HG03432 (cell line): ENCODE results near the gene RCCD1.

Source experiments
- ATAC-seq: cut with Tn5 transposase; IDR thresholded peaks from one replicate; pipeline ENCODE4 v1.9.1; 2021; ENCODE audit warnings: mild to moderate bottlenecking, moderate library complexity; ENCODE audit not compliant: unreplicated experiment

The RCCD1 gene

GRCh38 chr15:91001209-91001608 is 46.5 kb downstream of the RCCD1 start:
- no peak for ATAC-seq

- ATAC-seq: no peak
Measured at GRCh38 chr15:91007266-91007665, 52.6 kb downstream of the RCCD1 start.
